GM21360 (cell line): ENCODE measurements around the gene CHST11.

ENCODE experiments used
- ATAC-seq: cut with Tn5 transposase; IDR thresholded peaks from one replicate; pipeline ENCODE4 v1.9.1; 2021; ENCODE audit warnings: mild to moderate bottlenecking, moderate library complexity; ENCODE audit not compliant: unreplicated experiment

CHST11 gene

DNA sequence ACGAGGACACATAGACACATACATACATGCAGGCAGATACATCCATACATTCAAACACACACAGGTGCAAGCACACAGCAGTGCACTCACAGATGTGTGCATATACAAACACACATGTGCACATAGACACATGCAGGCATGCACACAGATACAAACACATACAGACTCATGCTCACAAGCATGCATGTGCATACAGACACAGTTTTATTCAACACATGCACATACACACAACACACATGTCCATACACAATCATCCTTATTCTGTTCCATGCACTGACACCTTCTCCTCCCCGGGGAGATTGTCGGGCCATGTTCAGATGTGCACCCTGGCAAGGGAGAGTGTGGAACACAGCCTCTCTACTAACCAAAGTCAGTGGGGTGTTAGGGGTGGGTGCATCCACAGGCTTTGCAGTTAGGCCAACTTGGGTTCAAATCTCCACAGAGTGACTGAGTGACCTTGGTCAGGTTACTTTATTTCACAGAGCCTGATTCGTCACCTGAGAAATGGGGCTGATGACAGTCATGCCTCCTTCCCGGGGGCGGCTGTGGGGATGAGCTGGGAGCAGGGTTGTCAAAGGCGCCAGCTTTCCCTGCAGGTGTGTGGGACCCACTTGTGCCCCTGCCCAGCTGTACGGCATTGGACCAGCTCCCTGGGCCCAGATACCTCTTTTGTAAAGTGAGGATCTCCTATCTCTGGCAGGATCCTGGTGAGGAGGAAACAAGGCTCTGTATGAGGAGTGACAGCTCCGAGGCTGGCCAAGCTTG lies 251.2 kb downstream of the CHST11 start:
- no peak for ATAC-seq

DNA sequence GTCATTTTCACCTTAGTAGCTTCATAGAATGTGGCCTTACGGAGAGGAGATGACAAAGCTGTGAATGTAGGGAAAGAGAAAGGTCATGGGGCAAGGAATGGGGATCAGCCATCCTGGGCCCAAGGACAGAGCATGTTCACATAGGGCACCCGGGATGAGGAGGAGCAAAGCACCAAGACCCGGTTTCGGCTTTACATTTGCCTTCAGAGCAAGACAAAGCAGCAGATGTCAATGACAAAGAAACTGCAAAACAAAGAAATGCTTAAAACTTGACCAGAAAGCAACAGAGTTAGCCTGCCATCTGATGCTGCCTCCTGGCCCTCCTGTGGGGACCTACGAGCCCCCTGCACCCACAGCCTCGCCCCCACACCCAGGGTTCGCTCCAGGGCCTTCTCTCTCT lies 252.1 kb downstream of the CHST11 start:
- ATAC-seq, result no peak

DNA sequence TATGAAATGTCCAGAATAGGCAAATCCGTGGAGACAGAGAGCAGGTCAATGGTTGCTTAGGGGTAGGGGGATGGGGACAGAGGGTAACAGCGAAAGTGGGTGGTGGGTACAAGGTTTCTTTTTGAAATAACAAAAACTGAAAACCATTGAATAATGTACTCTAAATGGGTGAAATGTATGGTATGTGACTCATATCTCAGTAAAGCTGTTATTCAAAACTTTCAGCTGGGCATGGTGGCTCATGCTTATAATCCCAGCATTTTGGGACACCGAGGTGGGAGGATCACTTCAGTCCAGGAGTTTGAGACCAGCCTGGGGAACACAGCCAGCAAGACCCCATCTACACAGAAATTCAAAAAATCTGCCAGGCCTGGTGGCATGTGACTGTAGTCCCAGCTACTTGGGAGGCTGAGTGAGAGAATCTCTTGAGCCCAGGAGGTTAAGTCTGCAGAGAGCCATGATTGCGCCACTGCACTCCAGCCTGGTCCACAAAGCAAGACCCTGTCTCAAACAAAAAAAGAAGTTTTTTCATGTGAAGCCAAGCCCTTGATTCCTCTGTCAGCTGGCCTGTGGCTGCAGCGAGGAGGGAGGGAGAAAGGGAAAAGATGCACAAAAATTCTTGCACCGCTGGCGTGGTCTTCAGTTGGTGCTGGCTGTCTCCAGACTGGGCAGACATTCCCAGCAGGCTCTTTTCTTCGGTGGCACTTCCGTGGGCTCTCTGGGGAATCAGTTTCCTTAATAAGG lies 253.1 kb downstream of the CHST11 start:
- ATAC-seq, result no peak

DNA sequence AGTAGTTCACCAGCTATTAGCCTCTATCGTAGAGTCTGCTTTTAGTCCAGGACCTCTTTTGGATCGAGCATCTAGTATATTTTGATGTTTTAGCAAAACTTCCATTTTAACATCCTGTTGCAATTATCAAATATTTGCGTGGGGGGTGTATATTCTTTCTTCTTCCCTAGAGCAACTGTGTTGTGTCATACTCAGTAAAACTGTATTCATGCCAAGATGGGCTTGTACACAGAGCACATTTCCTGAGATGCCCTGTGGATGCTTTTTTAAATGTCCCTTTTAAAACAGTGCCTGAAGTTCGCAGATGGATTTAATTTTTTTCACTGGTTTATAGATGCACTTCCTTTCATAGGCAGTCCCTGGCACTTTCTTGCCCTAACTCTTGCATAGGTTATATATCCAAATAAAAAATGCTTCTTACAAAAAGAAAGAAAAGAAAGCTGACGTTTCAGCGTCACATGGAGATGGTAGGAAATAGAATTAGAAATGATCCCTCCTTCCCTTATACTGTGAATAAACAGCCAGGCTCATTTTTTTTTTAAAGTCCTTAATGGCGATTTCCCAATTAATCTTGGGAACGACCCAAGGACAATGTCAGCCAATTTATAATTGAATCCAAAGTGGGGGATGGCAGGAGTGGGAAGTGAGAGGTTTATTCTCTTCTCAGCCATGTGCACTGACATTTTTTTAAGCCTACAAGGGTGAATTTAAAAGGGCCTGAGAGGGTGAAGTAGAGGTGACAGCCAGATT lies 254.4 kb downstream of the CHST11 start:
- no peak for ATAC-seq

DNA sequence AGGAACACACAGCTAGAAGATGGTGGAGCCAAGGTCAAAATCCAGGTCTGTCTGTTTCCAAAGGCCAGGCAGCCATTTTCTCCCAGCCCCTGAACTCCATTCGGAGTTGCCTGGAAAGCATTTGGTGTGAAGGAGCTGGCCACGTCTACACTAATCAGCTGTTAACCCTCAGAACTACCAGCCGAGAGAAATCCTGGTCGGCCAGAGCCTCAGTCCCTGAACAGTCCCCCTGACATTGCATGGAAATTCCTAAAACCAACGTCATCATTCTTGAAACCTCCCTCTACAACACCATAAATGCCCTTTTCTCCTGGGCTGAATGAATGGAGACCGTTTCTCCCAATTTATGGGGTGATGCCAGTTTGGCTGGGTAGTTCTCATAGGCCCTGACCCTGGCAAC lies 255.7 kb downstream of the CHST11 start:
- ATAC-seq, result no peak

DNA sequence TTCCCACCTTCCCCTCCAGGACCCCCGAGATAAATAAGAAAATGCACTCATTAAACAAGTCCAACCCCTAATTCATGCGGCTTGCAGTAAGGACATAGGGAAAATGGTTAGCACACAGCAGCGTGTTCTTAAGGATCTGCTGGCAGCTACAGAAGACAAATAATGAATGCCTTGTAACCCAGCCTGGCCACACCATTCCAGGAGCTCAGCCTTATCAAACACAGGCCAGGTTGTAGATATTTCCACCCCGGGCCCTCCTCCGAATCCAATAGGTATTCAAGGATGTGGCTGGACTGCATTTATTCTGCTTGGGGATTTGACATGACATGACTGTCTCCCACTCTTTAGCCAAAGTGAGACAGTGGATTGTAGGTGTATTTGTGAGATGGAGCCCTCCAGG lies 256.2 kb downstream of the CHST11 start:
- ATAC-seq, result no peak

DNA sequence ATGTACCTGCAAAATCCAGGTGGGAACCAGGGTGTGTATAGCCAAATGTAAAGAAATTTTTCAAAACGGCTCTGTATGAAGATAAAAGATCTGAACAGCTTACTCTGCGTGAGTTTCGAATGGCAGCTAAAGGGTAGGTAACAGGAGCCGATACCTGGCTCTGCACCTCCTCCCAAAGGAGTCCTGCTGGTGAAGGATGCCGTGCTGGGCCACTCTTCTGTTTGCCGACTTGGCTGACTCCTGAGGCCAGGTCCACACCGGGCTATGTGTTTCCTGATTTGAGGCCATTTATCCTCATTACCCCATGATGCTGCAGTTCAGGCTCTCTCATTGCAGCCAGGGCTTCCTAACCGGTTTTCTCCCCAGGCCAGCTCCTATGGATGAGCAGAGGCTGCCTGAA lies 256.7 kb downstream of the CHST11 start:
- no peak for ATAC-seq

DNA sequence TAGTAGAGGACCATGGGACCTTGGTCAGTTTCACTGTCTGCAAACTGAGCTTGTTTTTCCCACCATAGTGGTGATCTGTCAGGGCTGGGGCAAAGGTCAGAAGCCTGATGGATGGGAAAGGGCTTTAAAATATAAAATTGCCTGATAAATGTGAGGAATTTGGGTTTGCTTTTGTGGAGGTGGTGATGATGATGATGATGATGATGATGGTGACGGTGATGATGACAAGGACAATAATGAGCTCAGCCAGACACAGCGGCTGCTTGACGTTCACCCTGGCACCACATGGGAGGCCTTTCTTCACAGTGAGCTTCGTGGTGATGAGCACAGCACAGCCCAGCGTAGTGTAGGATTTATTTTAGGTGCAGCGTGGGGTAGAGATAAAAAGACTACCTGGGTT lies 257.6 kb downstream of the CHST11 start:
- no peak for ATAC-seq

DNA sequence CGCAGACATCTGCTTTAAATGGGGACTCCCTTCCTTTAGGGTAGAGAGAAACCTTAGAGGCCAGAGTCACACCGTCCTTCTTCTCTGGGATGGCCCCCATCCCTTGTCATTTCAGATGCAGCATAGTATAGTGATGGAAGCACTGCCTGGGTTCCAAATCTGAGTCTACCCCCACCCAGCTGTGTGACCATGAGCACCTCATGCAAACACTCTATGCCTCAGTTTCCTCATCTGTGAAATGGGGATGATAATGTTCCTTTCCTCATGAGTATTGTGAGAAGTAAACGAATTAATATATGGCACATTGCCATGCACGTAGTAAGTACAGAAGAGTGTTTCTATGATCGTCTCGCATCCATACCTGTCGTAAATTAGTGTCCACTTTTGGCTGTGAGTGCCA lies 259.4 kb downstream of the CHST11 start:
- no peak for ATAC-seq

DNA sequence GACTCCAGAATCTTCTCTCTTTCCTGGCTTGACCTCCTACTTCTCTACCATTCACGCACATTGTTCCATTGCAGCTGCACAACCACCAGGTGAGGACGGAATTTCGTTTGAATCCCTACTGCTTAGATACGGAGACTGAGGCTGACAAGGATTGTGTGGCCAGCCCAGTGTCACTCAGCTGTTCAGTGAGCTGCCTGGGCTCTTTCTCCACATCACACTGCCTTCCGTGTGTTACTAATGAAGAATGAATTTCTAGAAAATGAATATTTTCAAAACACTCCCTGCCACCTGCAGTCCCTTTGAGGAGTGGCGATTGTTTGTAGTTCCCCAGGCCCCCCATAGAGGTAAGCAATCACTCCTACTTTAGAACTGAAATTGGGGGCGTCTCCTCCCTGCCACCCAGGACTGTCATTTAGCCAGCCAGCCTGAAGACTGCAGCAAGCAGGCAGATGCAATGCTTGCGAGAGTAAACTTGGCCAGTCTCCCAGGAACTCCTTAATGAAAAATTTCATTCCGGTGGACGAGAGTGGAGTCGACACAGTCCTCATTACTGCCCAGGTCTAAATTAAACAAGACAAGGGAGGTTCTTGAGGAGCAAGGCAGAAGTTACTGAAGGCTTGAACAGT lies 261.7 kb downstream of the CHST11 start:
- ATAC-seq, result no peak

DNA sequence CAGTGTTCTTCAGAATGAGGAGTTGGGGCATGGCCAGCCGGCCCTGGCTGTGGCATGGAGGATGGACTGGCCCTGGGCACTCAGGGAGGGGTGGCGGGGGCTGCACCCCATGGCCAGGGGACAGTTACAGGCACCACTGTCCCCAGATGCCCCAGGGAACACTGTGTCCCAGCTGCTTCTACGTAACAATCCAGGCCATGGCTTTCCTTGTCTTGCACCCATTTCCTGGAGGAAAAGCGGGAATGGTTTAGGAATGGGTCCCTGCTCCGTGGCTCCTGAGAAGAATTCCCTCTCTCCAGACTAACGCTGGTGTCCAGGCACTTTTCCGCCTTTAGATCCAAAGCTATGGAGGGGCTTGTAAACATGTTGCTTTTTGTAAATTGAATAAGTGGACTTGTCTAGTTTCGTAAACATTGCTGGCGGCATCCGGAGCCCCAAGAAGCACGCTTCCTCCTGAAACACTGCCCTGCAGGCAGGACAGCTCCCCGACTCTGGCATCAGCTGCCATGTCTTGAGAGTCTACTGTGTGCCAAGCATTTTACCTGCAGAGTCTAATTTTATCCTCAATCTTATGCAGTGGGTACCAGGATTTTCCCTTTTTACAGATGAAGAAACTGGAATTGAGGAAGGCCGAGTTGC lies 263.1 kb downstream of the CHST11 start:
- ATAC-seq, result no peak

DNA sequence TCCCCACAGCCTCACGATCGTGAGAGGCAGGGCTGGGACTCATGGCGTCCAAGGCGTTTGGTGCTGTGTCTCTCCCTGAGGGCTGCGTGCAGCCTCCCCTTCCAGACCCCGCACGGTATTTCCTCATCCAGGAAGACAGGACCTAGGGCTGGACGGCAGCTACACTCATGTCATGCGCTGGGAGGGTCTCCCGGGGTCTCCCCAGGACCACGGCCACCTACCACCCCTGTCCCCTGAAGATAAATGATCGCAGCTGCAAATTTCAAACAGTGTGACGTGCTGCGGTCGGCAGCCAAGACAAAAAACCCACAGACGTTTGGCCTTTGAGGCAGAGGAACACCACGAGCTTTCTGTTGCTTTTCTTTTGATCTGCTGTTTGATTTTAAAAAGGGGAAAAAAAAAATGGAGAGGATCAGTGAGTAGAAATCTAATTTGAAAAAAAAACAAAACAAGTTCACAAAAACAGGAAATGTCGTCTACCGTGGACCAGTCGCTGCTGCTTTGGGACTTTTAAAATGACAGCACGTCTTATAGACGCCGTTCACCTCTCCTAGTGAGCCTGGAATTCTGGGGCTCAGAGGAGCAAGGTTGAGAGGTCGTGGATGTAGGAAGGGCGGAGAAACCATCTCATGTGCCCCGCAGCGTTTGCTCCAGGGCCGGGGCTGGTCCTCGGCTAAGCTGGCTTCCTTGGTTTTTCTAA lies 263.7 kb downstream of the CHST11 start:
- ATAC-seq, result no peak

DNA sequence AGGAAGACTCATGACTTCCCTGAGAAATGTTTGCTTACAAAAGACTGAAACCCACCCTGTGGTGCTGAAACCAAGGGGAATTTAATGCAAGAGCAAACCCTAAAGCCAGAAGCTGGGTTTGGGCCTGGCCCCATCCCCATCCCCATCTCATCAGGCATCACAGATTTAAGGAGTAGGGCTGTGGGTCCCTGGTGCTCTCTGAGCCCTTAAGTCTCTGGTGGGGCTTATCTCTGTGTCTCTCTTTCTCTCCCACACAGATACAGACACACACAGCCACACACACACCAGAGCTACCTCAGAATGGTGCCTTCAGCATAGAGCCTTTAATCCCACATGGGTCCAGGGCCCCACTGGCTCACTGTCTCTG lies 264.3 kb downstream of the CHST11 start:
- no peak for ATAC-seq

DNA sequence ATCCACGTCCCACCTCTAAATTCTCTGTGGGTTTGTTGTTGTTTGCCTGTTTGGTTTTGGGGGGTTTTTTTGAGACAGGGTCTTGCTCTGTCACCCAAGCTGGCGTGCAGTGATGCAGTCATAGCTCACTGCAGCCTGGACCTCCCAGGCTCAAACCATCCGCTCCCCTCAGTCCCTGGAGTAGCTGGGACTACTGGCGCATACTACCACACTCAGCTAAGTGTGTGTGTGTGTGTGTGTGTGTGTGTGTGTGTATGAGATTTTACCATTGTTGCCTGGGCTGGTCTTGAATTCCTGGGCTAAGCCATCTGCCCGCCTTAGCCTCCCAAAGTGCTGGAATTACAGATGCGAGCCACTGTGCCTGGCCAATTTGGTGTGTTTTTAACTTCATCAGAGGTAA lies 265.2 kb downstream of the CHST11 start:
- no peak for ATAC-seq

DNA sequence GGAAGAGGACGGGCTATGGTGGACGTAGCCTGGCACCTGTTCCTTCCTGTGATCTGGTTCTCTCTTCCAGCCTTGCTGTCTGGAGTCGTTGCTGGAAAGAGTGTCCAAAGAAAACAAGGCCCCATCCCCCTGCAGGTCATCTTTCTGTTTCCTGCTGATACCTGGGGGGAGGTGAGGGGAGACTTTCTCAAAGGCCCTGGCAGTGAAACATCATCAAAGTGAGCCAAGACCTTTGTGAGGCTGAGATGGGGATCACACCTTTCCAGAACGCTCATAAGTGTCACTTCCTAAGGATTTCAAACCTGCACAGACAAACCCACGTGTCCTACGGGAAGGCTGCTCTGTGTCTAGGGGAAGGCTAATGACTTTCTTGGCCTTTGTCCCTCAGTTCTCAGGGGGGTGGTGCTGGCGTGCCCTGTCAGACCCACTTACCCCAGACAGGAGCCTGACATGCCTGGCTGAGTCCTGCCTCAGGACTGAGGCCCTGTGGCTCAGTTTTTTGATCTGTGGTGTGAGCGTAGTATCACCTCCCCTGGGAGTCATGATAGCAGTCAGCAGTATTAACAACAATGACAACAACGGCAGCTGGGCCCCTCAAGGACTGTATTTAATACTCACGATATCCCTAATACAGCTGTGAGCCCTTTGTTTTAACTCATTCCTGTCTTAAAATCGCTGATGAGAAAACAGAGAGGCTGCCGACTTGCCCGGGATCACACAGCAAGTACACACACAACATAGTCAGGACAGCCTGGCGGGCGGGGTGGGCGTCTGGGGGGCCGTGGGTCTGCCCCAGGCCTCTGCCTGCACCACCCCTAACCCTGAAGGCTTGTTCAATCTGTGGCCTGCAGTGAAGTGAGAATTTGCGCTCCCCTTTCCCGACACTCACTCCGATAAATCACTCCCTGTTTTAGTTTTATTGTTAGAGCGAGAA lies 266.1 kb downstream of the CHST11 start:
- no peak for ATAC-seq

DNA sequence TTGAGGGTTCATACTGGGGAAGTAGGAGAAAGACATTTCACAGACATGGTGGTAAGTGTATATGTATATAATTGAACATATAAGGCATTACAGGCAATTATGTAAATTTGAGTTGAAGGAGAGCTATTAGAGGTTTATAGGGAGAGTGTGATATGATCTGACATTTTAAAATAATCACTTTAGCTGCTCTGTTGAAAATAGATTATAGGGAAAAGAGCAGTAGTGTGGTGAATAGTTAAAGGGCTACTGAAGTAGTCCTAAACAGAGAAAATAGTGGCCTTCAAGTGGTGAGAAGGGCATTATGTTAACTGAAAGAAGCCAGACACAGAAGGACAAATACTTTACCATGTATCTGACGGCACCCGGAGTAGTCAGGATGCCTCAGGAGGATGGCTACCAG lies 267.1 kb downstream of the CHST11 start:
- ATAC-seq, result no peak

DNA sequence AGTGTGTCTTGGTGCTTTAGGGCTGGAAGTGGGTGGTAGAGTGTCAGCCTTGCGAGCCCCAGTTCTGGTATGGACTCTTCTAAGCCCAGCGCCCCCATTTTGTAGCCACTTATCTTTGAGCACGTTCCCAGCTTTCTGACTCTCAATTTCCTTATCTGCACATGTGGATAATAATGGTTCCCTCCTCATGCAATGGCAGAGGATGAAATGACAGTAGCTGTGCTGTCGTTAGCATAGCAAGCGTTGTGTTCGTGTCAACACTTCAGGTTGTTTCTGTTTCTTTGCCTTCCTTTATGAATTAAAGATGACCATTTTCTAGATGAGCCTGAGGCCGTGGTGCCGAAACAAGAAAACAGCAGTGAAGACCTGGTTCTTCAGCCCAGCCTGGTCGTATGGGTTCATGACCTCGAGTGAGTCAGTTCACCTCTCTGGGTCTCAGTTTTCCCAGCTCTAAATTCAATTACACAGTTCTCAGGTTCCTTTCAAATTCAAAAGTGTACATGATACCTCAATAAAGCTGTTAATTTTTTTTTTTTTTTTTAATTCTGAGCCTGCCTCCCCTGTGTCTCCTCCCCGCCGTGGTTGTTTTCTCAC lies 268.3 kb downstream of the CHST11 start:
- no peak for ATAC-seq

DNA sequence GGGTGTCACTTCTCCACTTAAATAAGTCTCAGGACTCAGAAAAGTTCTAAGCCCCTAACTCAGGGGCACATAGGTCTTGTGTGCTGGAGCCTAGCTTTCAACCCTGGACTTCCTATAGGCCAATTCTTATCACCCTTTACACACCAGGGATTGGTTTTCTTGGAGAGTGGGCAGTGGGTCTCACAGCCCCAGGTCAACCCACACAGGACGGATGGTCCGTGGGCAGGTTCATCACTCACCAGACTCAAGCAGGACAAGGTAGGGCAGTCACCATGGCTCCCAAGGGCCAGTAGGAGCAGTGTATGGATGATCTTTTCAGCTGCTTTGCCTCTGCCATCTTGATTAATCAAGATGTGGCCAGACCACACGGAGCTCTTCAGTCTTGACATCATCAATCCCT lies 268.9 kb downstream of the CHST11 start:
- no peak for ATAC-seq
